Chondrocyte (in vitro differentiated cells): ENCODE results near the gene SLC8A3. TPM values are rescaled to one million over a fixed set of nuclear protein-coding genes. Genes with fewer than 3 reads are reported as not detected.

Experiments
- DNase-seq: peaks from one replicate; pipeline ENCODE4 v3.0.0; 2021; ENCODE audit warnings: mixed read lengths, low spot score
- H3K27ac Mint-ChIP-seq: one replicate; pipeline ENCODE4 v1.8.0; 2021; ENCODE audit warnings: mild to moderate bottlenecking, moderate library complexity, mixed read lengths; ENCODE audit not compliant: unreplicated experiment
- H3K27me3 Mint-ChIP-seq: 2 replicates; pipeline ENCODE4 v1.8.0; 2021; ENCODE audit warnings: low read depth, mixed read lengths
- H3K36me3 Mint-ChIP-seq: 2 replicates; pipeline ENCODE4 v1.8.0; 2021; ENCODE audit warnings: low read depth, mixed read lengths
- H3K4me1 Mint-ChIP-seq: 2 replicates; pipeline ENCODE4 v1.8.0; 2021; ENCODE audit warnings: low read depth, mild to moderate bottlenecking, mixed read lengths
- H3K4me3 Mint-ChIP-seq: one replicate; pipeline ENCODE4 v1.8.0; 2021; ENCODE audit warnings: mild to moderate bottlenecking, moderate library complexity, mixed read lengths; ENCODE audit not compliant: unreplicated experiment
- H3K9me3 Mint-ChIP-seq: 2 replicates; pipeline ENCODE4 v1.8.0; 2021; ENCODE audit warnings: low read depth, mixed read lengths
- total RNA-seq: library from RNA; stranded (reverse); gene quantifications from 3 replicates; pipeline ENCODE4 v1.2.1, GENCODE V29; 2021
- TF ChIP-seq, protein P1 (sequence below): fragments of 200-600 bp; sonication (generic); IDR thresholded peaks from 2 replicates; pipeline ENCODE4 v1.5.0; 2021; ENCODE audit warnings: antibody characterized with exemption, mild to moderate bottlenecking, moderate library complexity

The SLC8A3 gene
- total RNA-seq, 1 donor from 2014 or later = 0.12 TPM

- H3K4me1 Mint-ChIP-seq = peaks cover 6% of the 10 kb centered on the region
- no peak overlapping the region for H3K4me3 Mint-ChIP-seq
Measured at GRCh38 chr14:70011708-70012107, 177.0 kb downstream of the SLC8A3 start.

DNA sequence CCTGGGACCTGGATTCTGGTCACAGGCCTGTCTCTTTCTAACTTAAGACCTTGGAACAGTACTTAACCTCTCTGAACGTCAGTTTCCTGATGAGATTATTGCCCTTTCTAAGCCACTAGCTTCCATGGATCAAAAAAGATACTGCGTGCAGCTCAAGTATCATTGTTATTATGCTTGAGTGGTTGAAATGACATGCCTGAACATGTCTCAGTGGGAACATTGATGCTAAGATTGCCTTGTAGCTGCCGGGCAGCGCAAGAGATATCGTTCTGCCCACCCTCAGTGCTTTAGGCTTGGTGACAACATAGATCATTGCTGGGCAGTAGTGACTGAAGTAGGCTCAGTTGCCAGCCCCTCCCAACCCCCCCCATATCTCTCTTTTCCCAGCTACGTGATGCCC, 177.7 kb downstream of the SLC8A3 start:
- Mint-ChIP-seq H3K36me3 (no peaks in the 10 kb centered on the region), H3K27ac (no peak overlapping the region), H3K4me1 (peaks cover 6% of the 10 kb centered on the region)

More at GRCh38 chr14:70011708-70012107, 177.0 kb downstream of the SLC8A3 start:
- Mint-ChIP-seq H3K36me3 (no peaks in the 10 kb centered on the region), H3K27me3 (peaks cover 14% of the 10 kb centered on the region), H3K9me3 (no peaks in the 10 kb centered on the region), H3K27ac (no peak overlapping the region)
- TF ChIP-seq, protein P1, sequence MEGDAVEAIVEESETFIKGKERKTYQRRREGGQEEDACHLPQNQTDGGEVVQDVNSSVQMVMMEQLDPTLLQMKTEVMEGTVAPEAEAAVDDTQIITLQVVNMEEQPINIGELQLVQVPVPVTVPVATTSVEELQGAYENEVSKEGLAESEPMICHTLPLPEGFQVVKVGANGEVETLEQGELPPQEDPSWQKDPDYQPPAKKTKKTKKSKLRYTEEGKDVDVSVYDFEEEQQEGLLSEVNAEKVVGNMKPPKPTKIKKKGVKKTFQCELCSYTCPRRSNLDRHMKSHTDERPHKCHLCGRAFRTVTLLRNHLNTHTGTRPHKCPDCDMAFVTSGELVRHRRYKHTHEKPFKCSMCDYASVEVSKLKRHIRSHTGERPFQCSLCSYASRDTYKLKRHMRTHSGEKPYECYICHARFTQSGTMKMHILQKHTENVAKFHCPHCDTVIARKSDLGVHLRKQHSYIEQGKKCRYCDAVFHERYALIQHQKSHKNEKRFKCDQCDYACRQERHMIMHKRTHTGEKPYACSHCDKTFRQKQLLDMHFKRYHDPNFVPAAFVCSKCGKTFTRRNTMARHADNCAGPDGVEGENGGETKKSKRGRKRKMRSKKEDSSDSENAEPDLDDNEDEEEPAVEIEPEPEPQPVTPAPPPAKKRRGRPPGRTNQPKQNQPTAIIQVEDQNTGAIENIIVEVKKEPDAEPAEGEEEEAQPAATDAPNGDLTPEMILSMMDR = no peak
- DNase-seq = no peak

GRCh38 chr14:70009961-70010360, 178.8 kb downstream of the SLC8A3 start:
- Mint-ChIP-seq H3K4me3 (no peak overlapping the region), H3K27ac (no peak overlapping the region), H3K36me3 (no peaks in the 10 kb centered on the region), H3K9me3 (no peaks in the 10 kb centered on the region), H3K4me1 (peaks cover 6% of the 10 kb centered on the region), H3K27me3 (peaks cover 9% of the 10 kb centered on the region)
- TF ChIP-seq, protein P1 = no peak
- no peak for DNase-seq

More for the DNA sequence above, 177.7 kb downstream of the SLC8A3 start:
- TF ChIP-seq, protein P1 = no peak
- Mint-ChIP-seq H3K9me3 (no peaks in the 10 kb centered on the region), H3K4me3 (no peak overlapping the region), H3K27me3 (peaks cover 14% of the 10 kb centered on the region)
- no peak for DNase-seq

DNA sequence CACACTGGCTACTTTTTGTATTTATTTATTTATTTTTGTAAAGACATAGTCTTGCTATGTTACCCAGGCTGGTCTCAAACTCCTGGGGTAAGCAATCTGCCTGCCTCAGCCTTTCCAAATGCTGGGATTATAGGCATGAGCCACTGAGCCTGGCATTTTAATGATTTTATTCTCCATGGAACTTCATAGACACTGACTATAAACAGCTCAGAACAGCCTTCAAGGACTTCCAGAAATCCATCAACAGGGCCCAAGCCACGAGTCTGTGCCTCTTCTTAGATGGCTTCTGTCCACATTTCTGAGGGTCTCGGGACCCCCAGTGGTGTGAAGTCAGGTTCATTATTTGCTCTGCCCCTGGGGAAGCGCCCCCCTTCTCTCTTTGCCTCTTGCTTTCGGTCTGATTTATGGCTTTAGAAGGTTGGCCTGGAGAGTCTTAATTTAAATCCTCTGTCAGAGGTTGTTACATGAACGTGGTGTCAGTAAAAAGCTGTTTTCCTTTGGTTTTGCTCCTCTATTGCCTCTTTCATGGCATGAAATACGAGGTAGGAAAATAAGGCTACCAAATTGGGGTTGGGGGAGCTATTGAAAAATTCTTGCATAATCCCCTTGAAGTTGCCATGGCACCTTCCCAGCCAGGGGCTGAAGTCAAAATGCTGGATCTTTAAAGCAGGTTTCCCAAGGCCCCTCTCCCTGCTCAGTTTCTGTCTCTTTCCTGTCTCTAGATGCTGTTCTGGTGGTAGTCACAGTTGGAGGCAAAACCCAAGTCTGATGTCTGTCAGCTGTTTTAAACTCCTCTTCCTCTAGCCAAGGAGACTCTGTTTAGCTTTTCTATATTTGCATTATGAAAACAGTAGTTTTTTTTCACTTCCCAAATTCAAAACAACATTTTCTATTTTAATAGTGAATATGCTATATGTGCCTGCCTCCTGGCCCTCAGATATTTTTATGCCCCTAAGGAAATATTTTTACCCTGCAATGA, 180.2 kb downstream of the SLC8A3 start:
- Mint-ChIP-seq H3K9me3 (no peaks in the 10 kb centered on the region), H3K4me1 (peaks cover 6% of the 10 kb centered on the region), H3K36me3 (no peaks in the 10 kb centered on the region), H3K4me3 (no peak overlapping the region), H3K27ac (no peak overlapping the region), H3K27me3 (peaks cover 7% of the 10 kb centered on the region)
- TF ChIP-seq, protein P1 = no peak
- DNase-seq = no peak

GRCh38 chr14:70006699-70007098, 182.1 kb downstream of the SLC8A3 start:
- Mint-ChIP-seq H3K27me3 (no peaks in the 10 kb centered on the region), H3K4me3 (no peak overlapping the region), H3K4me1 (peaks cover 6% of the 10 kb centered on the region), H3K36me3 (no peaks in the 10 kb centered on the region), H3K27ac (no peak overlapping the region), H3K9me3 (no peaks in the 10 kb centered on the region)
- no peak for DNase-seq
- TF ChIP-seq, protein P1 = no peak
